HG03432 (cell line): ENCODE results near the gene FANCC.
"Not testable (repeated sequence)": the region's sequence is repeated elsewhere in the genome, so short reads cannot be mapped to it uniquely, and the experiment has no call there.

Source experiments
- ATAC-seq: cut with Tn5 transposase; IDR thresholded peaks from one replicate; pipeline ENCODE4 v1.9.1; 2021; ENCODE audit warnings: mild to moderate bottlenecking, moderate library complexity; ENCODE audit not compliant: unreplicated experiment

The FANCC gene

DNA sequence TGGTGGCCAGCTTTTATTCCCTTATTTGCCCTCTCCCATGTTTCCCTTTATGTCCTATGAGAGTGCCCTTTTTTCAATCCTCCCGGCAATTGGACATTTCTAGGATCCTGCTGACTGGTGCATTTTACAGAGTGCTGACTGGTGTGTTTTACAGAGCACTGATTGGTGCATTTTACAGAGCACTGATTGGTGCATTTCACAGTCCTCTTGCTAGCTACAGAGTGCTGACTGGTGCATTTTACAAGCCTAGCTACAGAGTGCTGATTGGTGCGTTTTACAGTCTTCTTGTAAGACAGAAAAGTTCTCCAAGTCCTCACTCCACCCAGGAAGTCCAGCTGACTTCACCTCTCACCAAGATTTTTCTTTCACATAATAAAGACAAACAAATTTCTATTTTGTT lies 15.4 kb upstream of the FANCC start:
- no peak for ATAC-seq

DNA sequence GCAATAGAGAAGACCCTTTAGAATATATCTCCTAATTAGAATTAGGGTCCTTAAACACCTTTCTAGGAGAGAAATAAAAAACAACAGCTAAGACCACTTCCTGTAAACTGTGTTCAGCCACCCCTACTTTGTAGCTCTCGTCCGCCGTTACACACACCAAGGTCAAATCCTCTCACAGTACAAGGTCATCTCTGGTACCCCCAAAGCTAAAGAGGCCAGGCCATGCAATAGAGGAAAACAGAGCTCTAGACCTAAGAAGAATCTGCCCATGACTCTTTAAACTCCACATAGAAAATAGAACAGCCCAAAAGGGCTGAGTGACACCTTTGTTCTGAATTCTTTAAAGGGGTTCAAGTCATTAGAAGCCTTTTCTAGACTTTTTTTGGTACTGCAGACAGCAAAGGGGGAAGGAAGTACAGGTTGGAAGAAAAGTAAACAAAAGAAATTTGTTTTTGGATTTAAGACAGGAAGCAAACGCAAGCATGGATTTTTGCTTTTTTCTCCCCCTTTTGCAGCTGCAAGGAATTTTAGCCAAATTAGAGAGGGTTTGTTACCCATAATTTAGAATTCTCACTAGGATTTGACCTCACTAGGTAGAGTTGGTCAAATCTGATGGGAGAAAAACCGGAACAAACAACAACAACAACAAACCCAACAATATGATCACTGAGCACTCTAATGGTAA lies 13.4 kb upstream of the FANCC start:
- no peak for ATAC-seq

DNA sequence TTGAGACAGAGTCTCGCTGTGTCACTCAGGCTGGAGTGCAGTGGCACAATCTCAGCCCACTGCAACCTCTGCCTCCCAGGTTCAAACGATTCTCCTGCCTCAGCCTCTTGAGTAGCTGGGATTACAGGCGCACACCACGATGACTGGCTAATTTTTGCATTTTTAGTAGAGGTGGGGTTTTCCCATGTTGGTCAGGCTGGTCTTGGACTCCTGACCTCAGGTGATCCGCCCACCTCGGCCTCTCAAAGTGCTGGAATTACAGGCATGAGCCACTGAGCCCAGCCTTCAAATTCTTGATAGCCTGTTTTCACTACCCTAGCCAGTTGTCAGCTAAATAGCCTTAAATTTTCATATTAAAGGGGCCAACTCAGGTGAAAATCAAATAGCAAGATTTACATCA lies 11.6 kb upstream of the FANCC start:
- ATAC-seq: not testable (repeated sequence)

DNA sequence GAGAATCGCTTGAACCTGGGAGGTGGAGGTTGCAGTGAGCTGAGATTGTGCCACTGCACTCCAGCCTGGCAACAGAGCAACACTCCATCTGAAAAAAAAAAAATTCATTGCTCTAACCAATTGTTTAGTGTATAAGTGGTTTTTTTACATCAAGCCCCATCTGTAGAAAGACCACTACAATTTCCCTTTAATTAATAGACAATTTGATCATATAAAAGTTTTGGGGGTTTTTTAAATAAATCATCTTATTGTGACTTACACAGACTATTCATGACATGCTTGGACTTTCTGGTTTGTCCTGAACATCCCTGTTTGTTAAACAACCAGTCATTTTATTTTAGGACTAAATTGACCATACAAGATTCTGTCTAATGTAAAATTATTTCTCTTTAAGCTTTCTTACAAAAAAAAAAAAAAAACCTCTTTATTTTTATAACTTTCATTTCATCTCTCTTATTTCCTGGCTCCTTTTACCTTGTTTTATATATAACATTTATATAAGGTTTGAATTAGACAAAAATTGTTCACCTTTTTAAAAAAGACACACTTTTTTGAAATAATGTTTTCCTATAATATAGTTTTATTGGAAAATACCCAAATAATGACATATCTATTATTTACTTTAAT lies 9.8 kb upstream of the FANCC start:
- no peak for ATAC-seq

DNA sequence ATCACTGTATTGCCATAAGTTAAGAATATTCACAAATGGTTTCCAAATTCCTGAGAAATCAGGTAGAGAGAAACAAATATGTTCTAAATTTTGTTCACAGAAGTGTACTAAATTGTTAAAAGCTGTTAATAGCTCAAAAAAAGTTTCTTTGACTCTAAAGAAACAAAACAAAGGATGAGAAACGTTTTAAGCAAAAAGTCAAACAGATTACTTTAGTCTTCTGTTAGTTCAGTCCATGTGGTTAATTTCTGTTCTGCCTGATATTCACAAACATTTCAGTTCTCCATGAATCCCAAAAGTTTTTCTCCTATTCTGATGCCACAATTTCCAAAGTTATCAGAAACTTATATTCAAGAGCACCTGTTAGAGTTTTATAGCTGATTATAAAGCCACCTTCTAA lies 7.7 kb upstream of the FANCC start:
- ATAC-seq: no peak

DNA sequence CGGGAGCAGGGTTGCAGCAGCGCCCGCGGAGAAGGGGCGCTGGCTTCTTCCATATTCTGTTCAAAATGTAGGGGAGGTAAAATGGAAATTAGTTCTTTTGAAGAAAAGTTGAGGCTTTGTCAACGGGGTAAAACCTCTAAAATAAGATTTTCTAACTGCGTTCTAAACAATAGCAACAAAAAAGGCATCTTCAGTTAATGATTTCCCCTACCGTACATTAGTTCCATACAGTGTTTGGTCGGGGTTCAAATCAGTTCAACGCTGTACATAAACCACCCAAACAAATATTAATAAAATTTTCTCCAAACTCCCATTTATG lies 343 bp upstream of the FANCC start:
- no peak for ATAC-seq

DNA sequence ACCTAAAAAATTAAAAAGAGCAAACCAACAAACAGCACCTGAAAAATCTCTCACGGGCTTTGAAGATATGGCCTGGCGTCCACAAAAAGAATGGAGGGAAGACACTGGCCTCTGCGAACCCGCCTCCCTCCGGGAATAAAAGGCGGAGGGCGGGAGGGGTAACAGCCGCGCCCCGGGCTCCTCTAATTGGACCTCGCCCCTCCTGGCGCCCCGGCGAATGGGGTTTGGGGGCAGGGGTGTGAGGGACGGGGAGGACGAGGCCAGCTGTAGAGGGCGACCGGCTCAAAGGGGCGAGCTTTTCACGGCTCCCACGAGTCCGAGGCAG lies 753 bp downstream of the FANCC start:
- peak; percentile 54 for ATAC-seq

DNA sequence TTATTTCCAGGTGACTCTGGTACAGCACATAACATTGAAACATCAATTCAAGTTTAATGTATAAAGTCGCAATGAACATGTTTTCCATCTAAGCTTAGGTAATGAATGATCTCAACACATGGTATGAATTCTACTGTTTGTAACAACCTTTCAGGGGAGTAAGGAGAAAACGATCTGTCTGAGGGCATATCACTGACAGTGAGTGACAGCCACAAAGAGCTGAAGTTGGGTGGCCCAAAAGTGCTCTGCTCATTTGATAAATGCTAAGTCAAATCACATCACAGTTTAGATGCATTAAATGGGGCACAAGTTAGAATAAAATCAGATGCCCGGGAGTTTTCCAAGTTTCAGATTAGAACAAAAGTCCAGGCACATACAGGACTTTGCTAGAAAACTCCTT lies 1.2 kb downstream of the FANCC start:
- no peak for ATAC-seq

DNA sequence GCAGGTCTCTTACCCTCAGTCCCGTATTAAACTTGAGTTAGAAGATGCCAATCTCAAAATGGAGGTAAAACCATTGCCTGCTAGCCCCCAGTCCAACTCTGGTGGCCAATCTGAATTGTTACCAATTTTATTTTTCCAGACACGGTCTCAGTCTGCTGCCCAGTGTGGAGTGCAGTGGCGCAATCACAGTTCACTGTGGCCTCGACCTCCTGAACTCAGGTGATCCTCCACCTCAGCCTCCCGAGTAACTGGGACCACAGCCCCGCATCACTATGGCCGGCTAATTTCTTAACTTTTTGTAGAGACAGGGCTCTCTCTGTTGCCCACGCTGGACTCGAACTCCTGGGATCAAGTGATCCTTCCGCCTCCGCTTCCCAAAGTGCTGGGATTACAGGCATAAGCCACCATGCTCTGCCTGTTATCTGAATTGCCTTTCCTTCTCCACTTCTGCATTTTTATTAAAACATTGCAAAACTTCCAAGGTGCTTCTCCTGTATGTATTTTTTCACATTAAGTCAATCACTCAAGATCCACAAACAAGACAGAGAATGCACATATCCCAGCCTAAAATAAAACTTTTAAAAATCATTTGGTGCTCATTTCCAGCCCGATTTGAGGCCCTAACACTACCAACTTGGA lies 2.3 kb downstream of the FANCC start:
- ATAC-seq: no peak

DNA sequence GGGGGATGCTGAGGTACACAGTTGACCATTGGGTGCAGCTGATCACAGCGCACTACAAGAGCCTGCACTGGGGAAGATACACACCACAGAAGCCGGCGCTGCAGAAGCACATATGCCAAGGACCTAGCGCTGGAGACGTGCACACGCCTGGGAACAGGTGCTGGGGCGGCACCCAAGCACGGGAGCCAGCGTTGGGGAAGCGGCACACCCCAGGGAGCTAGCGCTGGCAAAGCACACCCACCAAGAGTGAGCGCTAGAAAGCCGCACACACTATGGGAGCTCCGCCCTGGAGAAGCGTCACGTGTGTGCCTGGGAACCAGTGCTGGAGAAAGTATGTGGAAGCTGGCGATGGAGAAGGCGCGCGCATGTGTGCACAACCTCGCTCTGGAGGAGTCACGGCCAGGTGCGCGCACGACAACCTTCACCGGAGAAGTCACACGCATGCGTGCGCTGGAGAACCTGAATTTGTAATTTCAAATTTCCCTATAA lies 4.5 kb downstream of the FANCC start:
- ATAC-seq: no peak

DNA sequence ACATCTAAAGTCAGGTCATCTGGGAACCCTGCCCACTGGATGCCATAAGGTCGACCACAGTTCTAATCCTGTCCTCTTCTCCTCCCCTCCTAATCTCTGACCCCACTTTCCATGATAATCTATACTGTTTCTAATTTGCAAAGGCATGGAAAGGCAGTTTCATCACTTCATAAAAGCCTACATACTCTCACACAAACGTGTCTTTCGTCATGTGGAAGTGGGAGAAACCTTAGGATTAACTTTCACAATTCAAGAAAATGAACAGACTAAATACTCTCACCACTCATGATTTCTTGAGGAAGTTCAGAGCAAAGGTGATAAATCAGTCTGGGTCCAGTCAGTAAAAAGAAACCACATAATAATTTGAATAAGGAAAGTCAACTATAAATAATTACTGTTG lies 5.5 kb downstream of the FANCC start:
- ATAC-seq: no peak

DNA sequence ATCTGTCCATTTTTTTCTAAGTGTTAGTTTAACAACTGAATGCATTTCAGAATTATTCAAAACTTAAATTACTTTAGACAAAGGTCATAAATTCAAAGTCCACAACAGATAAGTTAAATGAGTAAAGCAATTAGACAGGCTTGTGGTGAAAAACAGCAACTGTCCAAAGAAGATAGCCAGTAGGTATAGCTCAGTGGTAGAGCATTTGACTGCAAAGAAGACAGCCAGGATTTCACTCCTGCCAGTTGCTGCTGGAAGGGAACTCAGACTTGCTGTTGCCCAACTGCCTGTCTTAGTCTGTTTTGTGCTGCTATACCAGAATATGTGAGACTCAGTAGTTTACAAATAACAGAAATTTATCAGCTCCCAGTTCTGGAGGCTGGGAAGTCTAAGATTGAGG lies 10.0 kb downstream of the FANCC start:
- no peak for ATAC-seq

DNA sequence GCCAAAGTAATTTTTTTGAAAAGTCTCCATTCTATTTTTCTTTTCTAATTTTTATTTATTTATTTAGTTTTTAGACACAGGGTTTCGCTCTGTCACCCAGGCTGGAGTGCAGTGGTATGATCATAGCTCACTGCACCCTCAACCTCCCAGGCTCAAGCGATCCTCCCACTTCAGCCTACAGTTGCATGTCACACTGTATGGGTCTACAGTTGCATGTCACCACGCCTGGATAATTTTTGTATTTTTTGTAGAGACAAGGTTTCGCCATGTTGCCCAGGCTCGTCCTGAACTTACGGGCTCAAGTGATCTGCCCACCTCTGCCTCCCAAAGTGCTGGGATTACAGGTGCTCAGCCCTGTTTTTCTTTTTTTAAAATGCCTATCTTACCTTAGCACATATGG lies 10.7 kb downstream of the FANCC start:
- no peak for ATAC-seq

DNA sequence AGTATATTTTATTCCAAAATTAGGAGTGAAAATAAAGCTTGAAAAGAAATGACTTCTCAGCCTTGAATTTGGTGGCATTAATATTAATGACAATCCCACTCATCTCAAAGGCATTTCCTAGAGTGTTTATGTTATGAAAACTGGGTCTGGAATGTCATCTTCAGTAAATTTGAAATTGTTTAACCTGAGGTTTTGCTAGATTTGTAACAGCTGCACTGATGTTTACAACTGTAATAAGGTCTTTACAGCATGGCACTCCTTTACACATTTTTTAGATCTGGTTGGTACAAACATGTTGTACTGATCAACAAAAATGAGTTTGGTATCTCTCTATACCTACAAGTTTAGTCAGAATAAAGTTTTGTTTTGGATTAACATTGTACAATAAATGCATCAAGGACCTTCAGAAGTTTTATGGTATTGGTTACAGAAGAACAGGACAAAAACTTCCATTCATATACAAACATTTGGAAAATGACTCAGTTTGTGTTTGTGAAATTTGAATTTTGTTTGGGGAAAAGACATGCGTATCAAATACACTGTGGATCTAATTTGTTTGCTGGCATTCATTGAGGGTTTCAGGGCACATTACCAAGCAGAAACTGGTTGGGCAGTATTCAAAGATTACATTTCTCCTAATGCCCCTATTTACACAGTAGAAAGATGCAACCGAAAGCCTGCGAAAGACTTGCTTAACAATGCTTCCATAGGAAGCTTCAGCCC lies 11.6 kb downstream of the FANCC start:
- no peak for ATAC-seq

DNA sequence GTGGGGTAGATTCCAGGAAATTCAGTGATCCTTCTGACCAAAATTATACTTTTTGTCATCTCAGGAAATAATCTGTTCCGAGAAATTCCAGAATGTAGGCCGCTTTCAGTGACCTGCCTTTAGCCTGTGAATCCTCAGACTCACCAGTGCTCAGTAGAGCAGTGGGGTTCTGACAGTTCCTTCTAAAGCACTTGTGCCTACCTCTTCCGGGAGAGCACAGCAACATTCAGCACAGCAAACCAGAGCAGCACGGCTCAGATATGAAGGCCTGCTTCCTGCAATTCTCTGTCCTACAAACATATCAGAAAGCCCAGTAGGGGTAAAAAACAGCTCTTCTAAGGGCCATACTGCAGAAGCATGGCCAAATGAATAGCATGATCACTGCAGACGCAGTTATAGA lies 15.0 kb downstream of the FANCC start:
- no peak for ATAC-seq

DNA sequence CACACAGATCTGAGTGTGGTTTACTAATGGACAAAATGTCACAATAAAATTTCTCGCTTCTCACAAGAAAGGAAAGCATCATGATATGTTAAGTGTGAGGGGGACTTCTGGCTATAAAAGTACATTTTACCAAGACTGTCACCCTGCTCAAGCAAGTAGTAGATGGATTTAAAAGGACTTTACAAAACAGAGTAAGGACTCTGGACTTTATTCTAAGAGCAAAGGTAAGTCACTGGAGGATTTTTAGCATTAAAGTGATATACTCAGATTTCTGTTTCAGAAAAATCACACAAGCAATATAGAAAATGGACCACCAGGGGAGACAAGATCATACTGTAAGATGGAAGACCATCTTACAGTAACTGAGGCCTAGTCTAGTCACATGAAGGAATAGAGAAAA lies 19.7 kb downstream of the FANCC start:
- ATAC-seq: no peak

DNA sequence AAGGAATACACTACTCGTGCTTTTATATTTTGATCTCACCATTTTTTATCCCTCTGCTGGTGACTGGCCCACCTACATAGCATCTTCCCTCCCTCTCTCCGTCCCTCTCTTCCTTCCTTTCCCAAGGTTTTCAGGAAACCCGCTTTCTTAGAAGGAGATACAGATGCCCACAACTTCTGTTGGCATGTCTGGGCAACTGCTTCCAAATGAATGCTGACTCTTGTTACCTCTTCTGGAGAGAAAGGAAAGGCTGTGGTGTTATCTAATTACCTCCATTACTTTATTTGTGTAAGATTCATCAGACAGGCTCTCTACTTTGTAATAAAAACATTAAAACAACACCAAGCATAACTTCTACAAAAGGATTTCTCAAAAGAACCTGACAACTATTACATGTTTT lies 20.2 kb downstream of the FANCC start:
- ATAC-seq: no peak

DNA sequence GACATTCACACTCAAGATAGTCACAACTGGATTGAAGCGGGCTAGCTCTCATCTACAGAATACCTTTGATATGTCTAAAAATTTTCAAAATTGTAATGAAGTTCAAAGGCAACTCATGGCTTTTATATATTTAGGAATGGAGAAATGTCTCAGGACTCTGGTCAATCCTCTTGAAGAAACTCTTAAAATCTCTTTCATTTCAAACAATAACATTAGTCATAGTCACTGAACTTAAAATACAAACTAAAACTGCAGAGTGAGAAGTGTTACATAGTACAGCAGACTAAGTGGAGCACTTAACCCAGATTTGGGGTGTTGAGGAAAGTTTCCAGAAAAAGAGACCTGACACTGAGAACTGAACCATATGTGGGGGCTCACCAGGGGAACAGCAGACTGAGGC lies 20.7 kb downstream of the FANCC start:
- no peak for ATAC-seq

DNA sequence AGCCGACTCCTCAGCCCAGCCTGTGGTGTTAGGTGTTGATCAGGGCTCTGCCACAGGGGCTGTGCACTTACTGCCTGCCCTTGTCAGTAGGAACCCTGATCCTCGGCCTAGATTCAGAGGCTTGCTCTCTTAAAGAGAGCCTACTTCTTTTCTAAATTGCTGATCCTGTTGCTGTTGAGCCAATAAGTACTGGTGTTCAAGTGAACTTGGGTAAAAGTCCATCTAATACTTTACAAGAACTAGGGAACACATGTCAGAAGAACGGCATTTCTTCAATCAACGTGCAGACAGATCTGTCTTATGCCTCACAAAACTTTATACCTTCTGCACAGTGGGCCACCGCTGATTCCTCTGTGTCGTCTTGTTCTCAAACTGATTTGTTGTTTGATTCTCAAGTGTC lies 24.2 kb downstream of the FANCC start:
- not testable (repeated sequence) for ATAC-seq

DNA sequence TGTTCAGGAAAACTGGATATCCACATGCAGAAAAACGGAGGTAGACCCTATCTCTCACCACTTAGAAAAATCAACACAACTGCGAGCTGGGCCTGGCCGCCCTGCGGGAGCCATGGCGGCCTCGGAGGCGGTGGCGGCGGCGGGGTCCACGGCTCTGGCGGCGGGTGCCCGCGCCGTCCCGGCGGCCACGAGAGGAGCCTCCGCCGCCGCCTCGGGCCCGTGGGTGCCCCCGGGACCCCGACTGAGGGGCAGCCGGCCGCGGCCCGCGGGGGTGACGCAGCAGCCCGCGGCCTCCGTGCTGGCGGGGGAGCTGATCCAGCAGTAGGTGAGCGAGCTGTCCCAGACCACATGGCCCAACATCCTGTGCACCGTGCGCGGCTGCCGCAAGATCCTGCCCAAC lies 25.3 kb downstream of the FANCC start:
- no peak for ATAC-seq

DNA sequence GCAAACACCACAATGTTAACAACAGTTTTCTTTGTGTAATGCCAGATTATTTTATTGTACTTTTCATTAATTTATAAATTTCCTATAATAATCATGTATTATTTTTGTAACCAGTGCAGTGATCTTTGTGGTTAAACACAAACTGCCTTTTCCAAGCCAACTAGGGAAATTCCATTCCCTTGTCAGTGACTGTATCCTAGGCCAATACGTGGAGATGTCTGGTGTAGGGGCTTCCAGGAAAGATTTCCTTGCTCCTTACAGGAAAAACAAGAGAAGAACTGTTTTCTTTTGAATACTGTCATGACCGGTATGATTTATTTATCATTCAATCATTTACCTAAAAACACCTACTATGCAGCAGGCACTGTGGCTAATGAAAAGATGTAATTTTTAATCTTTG lies 31.4 kb downstream of the FANCC start:
- ATAC-seq: no peak

DNA sequence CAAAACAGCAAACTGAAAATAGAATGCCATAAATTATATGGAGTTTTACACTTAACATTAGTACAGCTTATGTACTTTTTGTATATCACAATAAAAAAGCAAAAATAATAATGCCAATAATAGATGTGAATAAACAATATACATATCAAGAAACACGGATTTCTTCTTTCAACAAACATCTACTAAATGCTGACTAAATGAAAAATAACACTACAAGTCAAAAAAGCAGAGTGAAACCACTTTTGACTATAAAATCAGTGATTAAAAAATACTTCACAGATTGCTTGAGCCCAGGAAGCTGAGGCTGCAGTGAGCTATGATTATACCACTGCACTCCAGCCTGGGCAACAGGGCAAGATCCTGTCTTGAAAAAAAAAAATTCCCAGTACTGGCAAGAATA lies 32.2 kb downstream of the FANCC start:
- ATAC-seq: no peak
